GM19463 (cell line): ENCODE measurements around the gene ACAP2.
A peak's percentile ranks its signal among the peaks of the same experiment; 100 is the strongest.
"Not testable (repeated sequence)": the region's sequence is repeated elsewhere in the genome, so short reads cannot be mapped to it uniquely, and the experiment has no call there.

Experiments
- ATAC-seq: cut with Tn5 transposase; IDR thresholded peaks from one replicate; pipeline ENCODE4 v1.9.1; 2021; ENCODE audit warnings: mild to moderate bottlenecking, moderate library complexity; ENCODE audit not compliant: unreplicated experiment

The ACAP2 gene

DNA sequence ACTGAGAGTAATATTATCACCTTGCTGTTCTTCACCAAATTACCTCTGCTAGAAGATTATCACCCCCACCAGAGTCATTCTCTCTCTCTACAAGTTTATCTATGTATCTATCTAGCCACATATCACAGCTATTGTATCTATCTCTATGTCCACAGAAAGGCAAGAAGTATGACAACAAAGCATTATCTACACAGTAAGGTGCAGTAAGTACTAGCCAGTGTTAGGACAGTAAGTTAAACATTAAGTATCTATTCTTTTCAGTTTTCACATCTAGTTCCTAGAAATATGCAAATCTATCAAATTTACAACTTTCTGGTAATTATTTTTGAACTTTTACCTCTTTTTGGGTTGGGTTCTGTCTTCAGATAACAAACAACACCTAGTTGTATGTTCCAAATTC is 145.4 kb downstream of the ACAP2 start:
- peak; percentile 69 for ATAC-seq

DNA sequence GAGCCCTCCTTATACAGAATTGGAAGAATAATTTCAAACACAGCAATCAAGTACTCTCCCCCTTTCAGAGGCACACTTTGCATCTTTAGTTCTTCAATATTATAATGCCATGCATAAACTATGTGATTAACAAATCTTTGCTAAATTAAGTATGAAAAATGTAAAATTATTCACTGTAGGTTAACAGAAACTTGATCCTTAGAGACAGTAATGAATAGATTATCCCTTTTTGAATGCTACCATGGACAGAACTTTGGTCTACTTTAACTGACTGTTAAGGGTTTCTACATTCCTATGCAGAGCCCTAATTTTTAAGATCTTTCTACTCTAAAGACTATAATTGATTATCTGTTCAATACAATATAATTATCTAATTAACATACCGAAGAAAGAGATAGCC is 146.2 kb downstream of the ACAP2 start:
- ATAC-seq: no peak

DNA sequence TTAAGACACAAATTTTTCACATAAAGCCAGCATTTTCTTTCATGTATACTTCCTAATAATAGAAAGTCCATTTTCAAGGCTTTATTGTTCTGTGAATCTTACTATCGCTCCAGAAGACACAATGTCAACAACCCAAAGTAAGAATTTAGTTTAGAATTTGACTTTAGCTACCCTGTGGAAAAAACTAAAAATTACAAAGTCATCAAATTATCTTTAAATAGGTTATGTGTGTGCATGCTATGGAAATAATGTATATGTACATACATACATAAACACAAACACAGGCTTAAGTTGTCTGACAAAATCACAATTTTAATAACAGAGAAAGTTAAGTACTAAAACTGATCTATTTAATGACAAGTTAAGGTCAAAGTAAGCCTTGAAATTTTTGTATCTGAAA is 151.7 kb downstream of the ACAP2 start:
- ATAC-seq: no peak

DNA sequence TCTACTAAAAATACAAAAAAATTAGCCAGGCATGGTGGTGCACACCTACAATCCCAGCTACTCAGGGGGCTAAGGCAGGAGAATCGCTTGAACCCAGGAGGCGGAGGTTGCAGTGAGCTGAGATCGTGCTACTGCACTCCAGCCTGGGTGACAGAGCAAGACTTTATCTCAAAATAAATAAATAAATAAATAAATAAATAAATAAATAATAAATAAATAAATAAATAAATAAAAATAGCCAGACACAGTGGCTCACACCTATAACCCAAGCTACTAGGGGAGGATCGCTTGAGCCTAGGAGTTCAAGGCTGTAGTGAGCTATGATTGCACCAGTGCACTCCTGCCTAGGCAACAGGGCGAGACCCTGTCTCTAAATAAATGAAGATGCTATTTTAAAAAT is 152.2 kb downstream of the ACAP2 start:
- ATAC-seq: not testable (repeated sequence)

DNA sequence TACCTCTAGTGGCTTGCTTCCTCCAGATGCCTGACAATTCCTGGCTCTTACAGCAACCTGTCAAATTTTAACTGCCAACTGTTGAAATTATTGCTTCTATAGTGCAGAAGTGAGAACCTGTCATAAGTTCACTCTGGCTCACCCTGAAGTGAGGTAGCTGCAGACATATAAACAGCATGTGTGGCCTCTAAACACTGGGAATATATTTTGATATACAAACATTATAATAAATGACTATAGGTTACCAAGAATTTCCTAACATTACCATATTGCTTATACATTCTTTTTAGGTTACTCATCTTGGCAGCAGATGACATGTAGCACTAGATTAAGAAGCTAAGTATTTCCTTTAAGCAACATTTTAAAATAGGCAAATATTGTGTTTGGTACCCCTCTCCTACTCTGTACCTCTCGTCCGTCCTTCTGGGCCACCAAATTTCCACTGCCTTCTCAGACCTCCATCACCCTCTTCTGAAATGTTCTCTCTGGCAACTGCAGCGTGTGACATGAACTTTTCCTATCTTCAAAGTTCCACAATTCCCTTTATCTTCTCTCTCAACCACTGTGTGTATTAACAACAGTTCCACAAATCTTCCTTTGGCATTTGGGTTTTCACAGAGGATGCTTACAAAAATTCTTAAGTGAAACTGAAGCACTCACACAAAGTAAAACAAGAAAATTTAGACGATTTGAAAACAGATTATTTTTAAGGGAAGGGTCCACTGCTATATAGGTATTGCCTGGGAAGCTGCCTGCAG is 156.5 kb downstream of the ACAP2 start:
- ATAC-seq: no peak

DNA sequence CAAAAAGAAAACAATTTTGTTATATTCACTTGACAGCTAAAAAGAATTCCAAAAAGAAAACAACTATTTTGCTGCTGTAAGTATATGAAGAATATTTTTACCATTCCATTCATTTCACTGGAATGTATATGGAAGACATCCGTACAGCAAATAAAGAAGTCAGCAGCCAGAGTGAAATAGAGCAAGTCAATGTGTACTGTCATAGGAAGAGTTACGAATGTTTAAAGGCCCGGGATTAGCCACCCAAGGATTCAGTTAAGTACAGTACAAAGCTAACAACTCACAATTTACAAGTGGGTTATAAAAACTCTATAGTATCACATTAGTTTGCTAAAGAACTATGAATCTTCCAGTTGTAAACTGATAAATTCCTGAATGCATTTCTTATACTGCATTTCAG is 157.4 kb downstream of the ACAP2 start:
- ATAC-seq: no peak

DNA sequence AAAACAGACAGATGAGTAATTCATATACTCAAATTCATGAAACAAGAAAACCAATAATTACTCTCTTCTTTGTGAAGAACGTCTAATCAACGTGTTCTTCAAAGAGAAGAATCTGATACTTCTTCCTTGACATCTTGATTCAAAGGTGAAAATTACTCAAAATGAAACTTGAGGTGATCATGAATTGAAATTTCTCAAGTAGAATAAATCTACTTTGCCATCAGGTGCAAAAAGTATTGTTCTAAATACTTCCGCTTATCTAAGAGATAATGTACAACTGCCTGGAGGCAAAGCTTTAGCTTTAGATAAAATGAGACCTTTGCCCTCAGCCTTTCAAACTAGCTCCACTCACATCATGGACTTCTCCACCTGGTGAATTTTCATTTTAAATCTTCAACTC is 158.0 kb downstream of the ACAP2 start:
- ATAC-seq: no peak

DNA sequence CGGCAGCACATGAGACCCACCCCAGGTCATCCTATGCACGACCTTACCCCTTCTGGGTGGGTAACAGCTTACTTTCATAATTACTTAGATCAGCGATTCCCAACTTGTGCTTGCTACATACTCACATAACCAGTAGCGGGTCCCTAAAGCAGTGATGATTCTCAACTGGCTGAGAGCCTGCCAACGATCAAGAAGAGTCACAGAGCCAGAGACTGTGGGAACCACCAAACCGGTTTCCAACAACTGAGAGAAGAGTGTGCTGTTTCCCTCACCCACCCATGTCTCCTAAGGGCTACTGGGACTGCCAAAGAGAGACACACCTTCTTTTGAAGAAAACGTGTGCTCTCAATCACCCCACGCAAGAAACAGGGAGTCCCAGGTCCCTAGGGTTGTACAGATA is 159.9 kb downstream of the ACAP2 start:
- no peak for ATAC-seq

DNA sequence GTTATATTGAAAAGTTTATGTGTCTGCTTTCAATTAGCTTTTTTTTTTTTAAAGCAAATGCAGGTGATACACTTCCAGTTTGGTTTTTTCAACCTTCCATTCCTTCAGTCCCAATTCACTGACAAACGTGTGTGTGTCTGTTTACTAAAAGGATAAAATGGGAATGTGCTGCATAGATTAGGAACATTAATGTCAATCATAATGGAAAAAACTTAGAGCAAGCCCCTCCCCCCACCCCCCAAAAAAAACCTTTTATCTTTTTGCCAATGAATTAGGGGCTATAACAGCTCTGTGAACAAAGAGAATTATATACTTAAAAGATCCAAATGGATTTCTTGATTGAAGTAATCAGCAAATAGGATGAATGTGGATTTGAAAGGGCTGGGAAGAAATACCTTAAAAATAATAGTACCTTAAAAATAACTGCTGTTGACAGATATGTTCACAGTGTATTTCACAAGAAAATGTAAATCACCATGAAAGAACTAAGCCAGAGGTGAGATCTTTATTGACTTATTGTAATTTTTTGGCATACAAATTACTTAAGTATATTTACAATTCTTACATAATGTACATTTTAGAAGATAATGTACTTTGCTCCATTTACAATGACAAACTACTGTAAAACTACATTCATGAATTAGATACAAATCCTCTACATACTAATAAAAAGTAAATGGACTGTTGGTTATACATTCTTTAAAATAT is 168.4 kb downstream of the ACAP2 start:
- no peak for ATAC-seq

DNA sequence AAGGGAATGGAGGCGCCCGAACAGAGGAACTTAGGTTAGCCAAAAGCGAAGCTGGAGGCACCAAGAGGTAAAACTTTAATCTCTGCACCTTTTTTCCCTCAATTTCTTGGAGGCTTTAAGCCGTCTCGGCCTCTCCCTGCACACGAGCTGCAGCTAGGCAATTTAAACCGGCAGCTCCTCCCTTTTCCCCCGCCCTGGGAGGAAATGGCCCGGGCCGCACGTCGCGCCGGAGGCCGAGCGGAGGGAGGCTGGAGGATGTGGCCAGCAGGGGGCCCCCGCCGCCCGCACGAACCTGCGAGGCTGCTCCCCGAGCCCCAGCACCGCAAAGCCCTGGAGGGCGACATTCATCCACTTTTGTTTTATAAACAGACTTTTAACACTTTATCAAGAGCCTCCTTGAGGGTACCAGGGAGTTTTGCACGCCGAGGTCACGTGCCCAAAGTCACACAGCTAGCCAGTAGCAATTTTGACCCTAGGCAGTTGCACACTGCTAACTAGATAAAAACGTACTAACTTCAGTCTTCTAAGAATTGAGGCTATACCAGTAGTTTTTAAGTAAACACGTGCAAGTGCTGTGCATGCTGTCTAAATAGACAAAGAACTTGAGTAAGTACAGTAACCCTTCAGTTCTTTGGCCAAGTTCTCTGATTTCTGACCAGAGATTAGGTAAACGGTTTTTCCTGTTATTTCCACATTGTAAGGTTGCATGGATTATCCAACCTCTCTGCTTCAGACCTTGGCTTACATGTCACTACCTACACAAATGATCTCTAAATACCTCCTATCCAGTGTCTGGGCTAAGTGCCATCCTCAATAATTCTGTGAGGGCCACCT is 171.2 kb downstream of the ACAP2 start:
- peak; percentile 55 for ATAC-seq

DNA sequence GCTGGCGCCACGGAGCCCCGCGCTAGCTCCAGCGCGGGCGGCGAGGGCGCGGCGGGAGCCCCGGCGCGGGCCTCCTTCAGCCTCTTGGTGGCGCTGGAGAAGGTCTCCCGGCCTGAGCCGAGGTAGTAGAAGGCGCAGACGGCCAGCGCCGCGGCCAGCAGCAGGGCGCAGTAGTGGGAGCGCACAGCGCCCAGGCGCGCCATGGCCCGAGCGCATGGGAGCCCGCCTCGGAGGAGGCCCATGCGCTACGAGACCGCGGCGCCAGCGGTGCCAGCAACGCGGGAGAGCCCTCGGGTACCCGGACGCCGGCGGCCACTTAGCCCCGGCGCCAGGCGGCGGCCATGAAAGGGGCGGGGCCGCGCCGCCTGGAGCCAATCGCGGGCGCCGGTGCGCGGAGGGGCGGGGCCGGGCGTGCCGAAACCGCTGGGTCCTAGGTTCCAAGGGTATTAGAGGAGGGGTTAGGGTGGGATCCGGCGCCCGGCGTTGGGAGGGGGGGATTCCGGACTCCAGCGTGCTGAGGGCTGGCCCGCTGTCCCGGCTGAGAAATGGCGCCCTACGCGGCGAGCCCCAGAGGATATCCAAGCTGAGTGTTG is 171.9 kb downstream of the ACAP2 start, which contains the start of gene XXYLT1:
Gene XXYLT1, minus strand, starts transcription at position 343 of the 593 bp plus-strand sequence. Its CDS starts 101 bp downstream, at position 242.
- peak; percentile 80 for ATAC-seq

DNA sequence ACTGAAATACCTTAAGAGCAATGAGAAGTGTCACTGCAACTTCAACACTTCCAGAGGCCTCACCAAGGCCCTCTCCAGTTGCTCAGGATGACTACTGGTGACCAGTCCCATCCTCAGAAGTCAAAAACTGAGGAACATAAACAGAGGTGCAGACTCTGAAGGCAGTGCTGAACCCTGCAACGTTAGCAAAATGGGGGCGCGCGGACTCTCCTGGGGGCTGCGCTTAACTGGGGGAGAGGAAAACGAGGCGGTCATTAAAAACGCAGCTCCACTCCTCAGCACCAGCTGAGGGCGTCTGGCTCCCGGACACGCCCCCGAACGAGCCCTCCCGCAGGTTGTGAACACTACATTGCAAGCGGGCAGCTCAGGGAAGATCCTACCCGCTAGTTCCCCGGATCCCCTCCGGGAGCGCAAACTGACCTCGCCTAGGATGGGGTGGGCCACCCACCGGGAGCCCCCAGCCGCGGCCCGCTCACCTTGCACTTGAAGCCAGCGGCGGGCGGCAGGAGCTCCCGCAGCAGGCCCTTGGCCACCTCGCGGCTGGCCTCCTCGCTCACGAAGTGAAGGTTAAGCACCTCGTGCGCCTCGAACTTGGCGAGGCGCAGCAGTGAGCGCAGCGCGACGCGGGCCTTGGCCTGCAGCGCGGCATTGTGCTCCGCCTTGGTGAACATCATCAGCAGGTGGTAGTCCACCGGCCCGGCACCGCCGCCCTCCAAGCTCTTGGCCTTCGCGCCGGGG is 172.6 kb downstream of the ACAP2 start:
- peak; percentile 20 for ATAC-seq

DNA sequence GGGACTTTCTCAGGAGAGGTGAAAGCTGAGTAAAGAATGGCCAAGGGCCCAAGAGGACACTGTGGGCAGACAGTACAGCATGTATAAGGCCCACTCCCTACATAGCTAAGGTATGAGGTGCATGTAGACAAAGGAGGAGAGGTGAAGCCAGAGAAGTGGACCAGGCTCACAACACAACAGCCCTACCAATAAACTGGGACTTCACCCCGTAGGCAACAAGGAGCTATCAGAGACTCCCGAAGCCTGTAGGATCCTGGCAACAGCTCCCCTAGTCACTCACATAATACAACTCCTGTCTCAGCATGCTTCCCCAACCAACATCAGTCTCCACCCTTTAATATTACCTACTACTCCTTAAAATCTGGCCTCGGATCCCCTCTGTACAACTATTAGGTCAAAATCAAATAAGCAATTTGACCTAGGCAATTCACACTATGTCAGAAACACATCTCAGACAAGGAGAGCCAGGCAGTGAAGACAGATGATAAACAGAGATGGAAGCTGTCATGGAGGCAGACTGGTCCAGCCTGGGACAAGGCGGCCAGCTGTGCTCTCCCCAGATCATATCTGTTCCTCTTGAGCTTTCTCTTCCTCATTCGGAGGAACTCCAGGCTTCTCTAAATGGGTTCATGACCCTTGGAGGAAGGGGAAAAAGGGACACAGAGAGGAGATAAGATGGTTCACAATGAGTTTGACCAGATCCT is 173.3 kb downstream of the ACAP2 start:
- no peak for ATAC-seq

DNA sequence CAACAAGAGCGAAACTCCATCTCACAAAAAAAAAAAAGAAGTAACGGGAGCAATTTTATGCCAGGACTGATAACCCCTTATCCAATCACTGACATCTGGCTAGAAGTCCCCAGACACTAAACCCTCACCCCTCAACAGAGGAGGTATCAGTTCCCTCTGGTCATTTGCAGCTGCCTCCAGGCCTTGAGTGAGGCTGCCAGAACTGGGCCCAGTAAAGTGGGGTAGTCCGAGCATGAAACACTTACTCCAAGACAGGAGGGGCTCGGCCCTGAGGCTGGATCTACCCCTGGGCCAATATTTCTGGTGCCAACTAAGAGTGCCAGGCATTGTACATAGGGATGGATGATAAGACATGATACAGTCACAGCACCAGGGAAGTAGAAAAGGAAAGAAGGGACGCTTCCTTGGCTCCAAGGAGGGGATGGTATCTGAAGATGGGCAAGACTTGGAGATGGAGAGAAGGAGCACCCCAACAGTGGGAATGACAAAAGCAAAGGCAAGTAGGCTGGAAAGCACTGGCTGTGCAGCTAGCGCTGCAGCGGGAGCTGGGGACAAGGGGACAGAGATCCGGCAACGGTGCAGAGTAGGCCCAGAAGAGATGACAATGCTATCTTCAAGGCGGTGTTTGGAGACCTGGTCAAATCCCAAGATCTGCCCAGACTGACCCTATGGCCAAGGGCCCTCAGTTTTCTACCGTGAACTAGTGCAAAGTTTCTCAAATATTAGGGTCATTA is 174.1 kb downstream of the ACAP2 start:
- no peak for ATAC-seq

DNA sequence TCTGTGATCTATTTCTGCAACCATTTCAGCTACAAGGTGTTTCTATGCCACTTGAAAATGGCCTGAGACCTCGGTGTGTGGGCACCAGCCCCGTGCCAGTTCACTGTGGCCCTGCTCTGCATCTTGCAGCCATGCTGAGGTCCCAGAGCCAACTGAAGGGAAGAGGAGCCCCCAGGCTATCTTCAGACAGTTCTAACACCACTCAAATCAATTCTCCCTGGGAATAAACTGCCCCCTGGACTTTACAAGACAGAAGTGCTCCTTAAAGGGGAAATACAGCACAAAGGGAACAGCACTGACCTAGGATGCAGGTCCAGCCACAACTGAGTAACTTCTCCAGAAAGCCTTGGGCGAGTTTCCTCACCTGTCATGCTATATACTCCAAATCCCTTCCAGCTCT is 175.7 kb downstream of the ACAP2 start:
- ATAC-seq: no peak

DNA sequence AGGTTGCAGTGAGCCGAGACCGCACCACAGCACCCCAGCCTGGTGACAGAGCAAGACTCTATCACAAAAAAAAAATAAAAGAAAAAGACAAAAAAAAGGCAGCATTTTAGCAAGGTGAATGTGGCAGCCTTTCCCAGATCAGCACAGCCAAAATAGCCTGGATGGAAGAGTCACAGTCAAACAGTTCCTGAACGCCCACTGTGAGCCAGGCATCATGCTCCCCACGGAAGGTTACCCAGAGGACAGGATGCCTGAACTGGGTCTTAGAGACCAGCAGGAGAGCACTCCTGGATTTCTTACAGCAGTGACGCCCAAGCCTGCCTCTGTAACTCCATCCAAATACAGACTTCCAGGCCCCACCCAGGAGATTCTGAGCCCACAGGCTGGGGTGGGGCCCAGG is 176.4 kb downstream of the ACAP2 start:
- ATAC-seq: no peak

DNA sequence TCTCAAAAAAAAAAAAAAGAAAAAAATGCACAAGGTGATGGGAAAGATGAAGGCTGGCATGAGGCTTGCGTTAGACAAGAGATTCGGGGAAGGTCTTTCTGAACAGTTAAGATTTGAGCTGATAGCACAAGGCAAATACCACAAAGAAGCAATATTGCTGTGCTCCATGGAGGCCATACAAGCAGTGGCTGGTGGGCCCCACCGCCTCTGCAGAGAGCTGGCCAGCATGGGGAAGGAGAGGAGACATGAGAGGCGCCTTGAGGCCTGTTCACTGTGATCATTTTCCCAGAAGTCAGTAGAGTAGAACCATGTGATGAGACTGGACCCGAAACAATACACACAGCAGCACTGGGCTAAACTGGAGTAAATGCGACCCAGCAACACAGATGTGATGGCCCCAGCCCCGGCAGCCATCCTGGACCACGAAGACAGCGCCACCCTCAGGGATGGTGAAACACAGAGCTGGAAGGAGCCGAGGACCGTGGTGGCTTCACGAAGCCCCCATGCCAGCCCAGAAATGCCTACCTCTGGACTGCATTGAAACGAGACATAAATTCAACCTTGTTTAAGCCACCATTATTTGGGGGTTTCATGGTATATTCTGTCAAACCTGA is 177.3 kb downstream of the ACAP2 start:
- no peak for ATAC-seq

DNA sequence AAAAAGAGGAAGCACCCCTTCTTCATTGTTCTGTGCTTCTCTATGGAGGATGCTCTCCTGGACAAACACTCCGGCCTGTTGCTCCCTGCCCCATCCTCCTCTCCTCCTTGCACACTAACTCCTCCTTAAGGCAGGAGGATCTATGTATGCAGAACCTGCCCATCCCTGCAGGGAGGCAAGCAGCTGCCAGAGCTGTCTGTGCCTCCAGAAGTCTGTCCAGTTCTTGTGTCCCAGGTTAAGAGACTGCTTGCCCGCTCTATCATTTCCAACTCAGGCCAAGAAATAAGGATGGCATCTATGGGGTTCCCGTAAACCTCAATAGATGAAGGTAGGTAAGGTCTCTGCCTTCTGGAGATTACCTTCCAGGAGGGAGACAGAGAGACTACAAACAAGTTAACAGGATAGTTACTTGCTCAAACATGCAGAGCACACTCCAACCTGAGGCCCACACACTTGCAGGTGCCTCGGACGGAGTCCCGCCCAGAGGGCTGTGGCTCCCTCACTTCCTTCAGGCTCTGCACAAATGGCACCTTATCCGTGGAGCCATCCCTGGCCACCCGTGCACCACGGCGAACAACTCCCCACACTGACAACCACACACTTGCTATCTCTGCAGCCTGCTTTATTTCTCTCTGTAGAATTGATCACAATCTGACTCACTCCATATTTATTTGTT is 178.8 kb downstream of the ACAP2 start:
- no peak for ATAC-seq
